ENCODE results near the gene SELP.

The SELP gene

DNA sequence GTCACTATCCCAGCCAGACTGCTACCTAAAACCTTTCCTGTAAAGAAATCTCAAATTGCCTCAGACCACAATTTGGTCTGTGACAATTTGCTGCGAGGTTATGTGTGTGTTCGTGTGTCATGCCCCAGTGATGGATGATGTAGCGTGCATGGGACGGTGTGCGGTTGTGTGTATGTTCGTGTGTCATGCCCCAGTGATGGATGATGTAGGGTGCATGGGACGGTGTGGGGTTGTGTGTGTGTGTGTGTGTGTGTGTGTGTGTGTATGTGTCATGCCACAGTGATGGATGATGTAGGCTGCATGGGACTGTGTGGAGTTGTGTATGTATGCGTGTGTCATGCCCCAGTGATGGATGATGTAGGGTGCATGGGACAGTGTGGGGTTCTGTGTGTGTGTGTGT lies 9.4 kb downstream of the SELP start:
- DNase-seq (ENCODE audit: low spot score) = no peak

DNA sequence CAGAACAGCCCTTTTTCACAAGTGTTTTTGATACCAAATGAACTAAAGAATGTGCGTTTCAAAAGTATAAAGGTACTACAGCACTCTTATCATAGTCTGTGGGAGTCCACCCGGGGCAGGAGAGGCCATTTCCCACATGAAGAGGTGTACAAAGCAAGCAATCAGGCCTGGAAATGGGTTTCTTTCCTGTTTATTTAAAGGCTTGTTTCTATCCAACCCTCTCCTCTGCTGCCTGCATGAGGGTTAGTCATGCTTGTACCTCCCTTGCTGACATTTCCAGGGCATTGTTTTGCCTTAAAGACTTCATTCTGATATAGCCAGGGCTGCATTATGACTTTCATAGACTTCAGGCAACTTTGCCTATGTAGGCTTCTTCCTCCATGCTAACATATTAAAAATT lies 11.6 kb downstream of the SELP start:
- no peak for DNase-seq (ENCODE audit: low spot score)

DNA sequence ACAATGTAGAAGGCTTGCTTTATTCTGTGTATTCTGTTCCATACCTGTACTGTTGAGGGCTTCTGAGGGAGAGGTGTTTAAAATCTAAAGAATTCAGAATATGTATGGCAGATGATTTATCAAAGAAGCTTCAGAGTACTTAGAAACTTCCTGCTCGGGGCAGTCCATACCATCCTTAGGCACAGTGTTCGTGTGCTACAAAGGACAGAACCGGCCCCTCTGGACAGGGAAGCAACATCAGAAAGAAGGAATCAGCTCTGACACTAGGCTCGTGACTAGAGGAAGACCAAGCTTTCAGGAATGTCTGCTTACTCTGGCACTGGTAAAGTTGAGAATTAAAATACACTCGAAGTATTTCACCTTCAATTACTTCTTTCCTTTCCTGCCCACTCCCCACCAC lies 14.1 kb downstream of the SELP start:
- no peak for DNase-seq (ENCODE audit: low spot score)

DNA sequence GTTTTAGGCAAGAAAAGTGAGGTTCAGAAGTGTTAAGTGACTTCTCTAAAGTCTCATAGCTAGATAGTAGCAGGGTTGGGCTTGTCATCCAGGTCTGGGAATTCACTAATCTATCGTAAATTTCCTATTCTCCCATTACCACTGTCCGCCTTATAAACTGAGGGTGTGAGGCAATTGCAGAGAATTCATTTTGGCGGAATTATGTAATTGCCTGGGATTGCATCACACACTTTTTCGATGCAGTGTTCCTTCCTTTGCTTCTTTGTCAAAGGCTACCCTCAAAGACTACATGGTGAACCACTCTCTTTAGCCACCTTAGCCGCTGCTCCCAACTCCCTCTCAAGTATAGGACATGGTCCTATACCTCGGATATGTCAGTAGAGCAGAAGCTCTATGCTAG lies 19.1 kb downstream of the SELP start:
- no peak for DNase-seq (ENCODE audit: low spot score)

DNA sequence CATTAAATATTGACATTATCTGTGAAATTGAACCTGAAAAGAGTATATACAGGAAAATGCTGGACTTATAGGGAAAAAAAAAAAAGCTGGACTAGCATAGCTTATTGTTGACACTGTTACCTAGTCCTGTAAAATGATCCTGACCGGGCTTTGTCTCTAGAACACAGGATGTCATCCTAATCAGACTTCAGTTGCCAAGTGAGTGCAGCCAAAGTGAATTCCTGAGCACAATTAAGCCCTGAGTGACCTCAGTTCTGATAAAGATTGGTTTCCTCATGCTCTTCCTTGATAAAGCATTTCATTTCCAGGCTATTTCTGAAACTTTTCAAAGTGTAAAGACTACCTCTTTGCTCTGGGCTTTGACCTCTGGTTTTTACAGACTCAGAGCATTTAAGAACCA lies 19.8 kb downstream of the SELP start:
- DNase-seq (ENCODE audit: low spot score) = no peak

DNA sequence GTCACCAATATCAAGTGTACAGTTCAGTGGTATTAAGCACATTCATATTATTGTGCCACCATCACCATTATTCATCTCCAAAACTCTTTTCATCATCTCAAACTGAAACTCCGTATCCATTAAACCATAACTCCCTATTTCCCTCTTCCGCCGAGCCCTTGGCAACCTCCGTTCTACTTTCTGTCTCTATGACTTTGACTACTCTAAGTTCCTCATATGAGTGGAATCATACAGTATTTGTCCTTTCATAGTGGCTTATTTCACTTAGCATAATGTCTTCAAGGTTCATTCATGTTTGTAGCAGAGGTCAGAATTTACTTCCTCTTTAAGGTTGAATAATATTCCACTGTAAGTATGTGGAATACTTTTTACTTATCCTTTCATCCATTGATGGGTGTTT lies 21.7 kb downstream of the SELP start:
- no peak for DNase-seq (ENCODE audit: low spot score)

DNA sequence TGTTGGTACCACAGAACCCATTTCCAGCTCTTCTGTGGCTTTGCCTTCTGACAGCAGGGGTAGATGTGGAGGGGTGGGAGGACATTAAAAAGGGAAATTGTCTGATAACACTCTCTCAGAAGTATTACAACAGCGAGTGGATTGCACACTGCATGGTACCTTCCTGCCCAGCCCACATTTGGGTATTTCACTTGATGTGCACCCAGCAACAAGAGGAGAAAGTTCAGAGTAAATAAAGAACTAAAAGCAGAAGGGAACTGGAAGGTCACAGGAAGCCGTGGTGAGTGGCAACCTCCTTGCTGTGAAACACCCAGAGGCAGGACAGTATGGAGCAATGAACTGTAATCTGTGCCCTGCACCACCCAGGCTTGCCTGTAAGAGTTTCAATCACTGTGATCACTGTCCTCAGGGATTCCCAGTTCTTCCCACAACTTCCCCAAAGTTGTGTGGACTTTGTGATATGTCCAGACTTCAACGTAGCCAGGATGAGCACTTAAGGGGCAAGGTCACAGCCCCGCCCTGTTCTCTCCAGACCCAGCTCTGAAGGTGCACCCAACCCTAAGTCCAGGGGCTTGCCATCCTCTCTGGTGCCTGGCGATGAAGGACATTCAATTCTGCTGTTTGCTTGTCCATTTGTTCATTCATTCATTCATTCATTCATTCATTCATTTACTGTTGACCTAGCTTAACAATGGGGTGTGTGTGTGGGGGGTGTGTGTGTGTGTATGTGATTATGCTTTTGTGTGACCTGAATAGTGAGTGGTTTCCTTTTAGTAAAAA lies 25.0 kb downstream of the SELP start:
- peak; percentile 30 for DNase-seq (ENCODE audit: low spot score)

DNA sequence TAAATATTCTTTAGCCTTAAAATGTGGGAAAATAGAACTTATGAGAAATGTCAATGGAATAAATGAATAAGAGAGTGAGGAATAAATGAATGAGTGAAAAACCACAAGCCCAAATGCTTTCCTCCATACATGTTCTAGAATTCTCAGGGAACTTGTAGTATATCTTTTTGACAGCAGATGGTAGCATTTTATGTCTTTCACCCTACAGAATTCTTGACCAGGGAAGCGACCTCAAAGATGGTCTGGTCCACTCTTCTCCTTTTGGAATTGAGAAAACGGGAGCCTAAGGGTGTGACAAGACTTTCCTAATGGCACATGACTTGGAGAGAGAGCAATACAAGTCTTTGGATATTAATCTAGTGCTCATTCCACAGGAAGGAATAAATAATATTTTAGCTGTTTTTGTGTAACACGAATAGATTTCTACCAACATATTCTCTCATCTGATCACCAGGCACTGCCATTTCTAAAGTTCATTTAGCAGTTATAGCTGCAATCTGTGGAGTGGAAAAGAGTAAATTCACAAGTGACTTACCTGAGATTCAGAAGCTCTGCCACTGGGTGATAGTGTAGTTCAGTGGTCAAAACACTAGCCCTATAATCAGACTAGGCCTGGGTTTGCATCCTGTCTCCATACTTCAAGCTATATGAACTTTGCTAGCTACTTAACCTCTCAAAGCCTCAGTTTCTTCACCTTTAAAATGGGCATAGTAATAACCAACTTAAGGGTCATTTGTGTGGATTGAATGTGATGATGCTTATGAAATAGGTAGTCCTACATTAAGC lies 28.6 kb downstream of the SELP start:
- peak; percentile 35 for DNase-seq (ENCODE audit: low spot score)

DNA sequence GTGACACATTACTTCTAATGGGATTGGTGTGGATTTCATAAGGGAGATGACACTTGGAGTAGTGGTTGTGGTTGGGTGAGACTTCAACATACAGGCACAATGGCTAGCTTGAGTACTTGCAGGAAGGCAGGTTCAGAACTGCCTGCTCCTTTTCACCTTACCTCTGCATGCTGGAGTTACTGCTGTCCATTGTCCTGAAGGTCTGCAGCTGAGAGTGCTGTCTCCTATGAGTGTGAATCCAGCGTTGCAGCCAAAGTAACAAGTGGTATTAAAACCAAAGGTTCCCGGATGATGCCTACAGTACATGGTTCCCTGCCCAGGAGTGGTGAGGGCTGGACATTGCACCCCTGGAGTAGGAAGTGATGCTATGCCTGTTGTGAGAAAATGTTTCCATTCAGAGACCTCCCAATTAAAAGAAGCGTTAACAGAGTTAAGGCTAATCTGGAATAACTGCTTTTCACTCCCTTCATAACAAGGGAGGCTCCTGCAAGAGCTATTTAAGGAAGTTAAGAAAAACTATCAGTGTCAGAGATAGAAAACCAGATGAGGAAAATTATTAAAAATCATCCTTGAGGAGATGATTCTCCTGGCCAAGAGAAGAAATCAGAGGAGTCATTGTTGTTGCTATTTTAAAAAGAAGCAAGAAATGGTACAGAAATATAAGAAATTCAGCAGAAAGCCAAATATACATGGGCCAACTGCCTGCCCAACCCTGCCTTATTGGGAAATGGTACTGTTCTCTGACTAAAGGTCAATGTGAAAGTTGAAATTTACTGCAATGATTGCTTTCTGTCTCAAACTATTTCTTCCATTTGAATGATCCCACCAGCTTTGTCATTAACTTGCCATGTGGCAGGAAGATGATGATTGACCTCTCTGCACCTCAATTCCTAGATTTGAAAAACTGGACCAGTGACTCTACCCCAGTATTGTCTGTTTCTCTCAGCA lies 33.9 kb downstream of the SELP start:
- DNase-seq (ENCODE audit: low spot score) = no peak

DNA sequence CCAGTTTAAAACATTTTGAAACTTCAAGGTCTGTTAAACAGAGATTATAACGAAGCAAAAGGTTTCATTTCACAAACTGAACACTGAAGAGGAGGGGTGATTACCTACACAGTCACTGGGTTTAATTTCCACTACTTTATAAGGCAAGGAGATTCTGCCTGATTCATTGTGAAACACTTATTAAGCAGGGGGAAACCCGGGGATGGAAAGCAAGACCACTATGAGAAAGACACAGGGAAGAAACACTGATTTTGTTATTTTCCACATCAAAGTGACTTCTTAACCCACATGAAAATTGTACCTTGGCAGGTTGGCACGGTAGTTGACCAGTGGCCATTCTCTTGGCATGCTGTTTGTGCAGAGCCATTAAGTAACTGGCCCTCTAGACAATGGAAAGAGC lies 35.5 kb downstream of the SELP start:
- DNase-seq (ENCODE audit: low spot score) = no peak

DNA sequence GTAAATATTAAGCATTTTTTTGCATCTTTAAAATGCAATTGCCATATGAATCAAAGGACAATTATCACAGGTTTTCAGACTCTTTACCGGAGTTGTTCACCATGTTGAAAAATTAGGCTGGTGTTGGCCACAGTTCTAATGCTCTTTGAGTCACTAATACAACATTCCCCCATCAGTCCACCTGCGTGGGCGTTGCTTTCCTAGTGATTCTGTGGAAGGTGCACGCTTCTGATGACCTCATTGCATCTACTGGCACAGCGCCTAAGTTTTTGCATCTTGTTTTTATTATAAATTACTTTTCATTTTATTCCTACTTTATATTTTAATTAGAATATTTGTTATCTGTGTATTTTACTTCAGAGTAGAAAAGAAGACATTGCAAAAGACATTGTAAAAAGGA lies 39.0 kb downstream of the SELP start:
- no peak for DNase-seq (ENCODE audit: low spot score)

DNA sequence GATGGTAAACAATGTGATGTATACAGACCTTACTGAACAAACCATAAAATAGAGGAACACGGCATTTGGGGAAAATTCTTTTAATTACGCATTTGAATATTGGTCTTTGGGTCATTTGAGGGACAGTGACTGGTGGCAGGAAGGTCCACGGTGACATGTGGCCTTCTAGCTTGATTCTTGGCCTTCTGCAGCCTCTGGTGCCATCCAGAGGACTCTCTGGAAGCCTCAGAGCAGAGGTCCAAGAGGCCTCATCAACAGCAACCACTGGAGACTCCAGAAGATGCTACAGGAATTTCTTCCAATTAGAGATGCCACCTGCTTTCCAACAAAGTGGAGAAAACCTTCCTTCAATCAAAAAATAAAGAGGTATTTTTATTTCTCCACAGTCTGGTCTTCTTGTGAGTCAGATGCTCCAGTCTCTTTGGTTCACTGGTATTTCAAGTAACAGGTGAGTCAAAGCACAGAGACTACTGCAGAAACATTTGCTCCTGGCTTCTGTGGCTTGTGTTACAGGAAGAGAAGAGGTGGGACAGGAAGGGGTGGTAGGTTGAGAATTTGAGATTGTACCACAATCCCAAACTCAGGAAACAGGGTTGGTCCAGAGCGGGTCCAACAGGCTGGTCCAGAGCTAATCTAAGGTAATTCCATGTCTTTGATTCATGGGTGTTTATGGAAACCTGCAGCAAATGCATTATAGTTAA lies 41.0 kb downstream of the SELP start:
- no peak for DNase-seq (ENCODE audit: low spot score)

DNA sequence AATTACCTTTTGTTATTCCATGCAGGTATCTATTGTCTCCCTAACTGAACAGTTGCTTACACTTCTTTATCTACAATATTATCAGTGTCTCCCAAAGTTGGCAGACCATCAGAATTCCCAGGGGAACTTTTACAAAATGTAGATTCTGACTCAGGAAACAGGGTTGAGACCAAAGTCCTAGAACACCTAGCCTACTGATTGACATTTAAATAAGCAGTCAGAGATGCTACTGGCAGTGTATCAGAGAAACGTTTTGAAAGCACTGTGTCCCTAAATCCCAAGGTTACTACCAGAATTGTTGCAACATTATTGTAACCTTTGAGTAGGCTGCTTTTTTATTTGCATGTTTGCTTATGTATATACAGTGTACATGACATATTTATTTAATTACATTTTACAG lies 41.8 kb downstream of the SELP start:
- DNase-seq (ENCODE audit: low spot score) = no peak

DNA sequence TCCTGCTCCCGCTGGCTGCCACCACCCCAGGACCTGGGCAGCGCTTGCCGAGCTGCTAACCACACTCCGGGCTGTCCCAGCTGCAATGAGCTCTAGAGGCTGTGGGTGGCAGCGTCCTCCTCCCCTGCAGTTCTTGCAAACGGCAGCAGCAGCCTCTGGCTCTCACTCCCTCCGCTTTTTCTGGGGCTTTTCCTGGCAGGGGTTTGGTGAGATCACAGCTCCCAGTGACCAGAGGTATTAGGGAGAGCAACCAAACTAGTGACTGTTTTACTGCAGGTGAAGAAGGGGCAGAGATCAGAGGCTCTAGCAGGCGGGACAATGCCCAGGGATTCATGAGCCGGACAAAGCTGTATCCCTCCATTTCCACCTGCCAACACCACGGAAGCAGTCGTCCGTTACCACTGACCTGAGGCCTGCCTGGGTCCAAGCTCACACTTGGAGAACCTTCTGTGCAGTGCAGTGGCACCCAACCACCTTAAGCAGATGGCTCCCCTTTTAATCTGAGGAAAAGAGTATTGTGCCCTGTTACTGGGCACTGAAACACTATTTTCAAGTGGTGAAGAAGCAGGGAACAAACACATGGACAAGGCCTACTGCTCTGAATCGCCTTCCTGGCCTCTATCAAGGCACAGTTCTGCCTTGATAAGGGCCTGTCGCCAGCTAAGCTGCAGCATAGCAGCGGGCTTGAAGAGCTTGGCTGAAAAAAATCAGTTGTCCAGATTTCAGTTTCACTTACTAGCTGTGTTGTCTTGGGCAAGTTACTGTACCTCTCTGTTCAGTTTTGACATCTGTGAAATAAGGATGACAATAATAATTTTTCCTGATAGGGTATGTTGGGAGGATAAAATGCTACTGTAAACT lies 43.3 kb downstream of the SELP start, which contains the start of gene F5:
TSS of gene F5 (minus strand) at position 87 of the 861 bp plus-strand sequence. CDS start 95 bp downstream, outside the sequence.
- peak; percentile 84 for DNase-seq (ENCODE audit: low spot score)

DNA sequence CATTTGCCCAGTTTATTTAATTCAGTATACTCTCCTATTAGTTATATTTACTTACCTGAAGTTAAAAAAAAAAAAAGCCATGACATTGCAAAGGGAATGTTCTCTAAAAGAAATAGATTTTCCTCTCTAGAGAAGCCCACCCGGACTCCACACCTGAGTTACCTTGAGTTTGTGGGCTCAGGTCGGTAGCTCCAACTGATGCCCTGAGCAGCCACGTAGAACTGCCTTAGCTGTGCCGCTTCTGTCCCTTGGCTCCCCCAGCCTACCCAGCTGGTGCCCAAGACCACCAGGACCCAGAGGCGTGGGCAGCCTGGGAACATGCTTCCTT lies 43.9 kb downstream of the SELP start:
- no peak for DNase-seq (ENCODE audit: low spot score)

DNA sequence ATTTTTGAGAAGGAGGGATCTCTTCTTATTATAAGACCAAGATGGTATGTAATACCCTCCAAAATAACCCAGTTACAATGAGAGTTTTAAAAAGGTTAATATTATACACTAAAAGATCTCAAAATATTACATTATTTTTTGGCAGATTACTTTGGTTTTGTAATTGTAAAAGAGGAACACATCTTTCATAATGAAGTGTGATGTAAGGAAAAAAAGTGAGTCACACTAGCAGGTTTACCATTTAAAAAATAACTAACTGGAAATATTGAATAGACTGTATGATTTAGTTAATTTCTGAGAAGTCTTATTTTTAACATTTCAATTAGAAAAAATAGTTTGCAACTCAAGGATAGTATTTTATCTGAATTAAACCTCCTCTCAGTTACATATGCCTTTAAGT lies 44.7 kb downstream of the SELP start:
- DNase-seq (ENCODE audit: low spot score) = no peak

DNA sequence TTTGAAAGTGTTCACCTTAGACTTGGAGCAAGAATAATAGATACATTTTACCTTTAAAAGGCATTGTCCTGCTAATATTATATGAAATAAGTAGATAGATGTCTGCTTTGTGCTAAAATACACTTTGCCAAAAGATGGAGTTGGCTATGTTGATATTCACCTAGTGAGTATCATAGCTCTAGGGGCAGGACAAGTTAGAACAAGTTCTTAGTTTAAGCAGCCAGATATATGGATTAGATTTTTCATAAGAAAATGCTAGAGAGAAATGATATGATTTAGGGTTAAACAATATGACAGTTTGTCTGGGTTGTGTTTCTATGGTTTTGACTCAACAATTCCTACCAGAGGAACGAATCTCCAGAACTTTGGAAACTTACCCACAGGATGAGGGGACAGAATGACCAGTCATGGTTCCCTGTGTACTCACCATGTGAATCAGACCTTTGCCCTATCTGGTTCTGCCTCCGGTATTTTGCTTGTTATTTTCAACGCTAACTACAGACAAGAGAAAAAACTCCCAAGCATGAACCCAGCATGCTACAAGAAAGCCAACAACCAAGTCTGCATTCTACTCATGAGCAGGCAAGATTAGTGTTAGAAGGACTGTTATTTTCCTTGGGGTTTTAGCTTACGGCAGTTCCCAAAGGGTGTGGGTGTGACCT lies 45.3 kb downstream of the SELP start:
- DNase-seq (ENCODE audit: low spot score) = no peak

DNA sequence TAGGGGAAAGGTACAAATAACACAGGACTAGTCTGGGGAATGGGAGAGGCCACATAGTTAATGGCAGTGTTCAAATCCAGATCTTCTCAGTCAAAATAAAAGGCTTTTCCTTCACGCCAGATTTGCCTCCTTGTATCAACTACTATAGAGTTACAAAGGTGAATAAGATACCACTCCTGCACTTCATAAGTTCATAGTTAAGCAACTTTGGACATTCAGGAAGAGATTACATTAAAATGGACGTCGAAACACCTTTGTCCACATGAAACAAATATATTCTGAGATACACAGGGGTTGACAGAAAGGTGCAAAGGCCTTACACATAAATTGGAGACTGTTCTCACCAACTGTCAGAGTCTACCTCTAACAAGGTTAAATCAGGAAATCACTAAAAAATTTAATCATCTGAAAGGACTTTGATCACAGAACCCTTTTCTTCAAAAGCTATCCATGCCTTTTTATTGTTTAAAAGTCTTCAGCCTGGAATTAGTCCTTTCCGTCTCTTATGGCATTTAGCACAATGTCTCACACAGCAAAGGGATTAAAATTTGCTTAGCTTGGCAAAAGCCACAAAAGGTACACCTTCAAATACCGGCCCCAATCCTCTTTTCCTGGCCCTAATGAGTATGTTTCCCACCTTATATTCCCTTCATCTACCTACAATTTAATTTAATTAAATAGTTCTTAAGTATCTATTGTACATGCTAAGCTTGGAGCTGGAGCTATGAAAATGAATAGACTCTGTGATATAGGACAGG lies 51.8 kb downstream of the SELP start:
- no peak for DNase-seq (ENCODE audit: low spot score)

DNA sequence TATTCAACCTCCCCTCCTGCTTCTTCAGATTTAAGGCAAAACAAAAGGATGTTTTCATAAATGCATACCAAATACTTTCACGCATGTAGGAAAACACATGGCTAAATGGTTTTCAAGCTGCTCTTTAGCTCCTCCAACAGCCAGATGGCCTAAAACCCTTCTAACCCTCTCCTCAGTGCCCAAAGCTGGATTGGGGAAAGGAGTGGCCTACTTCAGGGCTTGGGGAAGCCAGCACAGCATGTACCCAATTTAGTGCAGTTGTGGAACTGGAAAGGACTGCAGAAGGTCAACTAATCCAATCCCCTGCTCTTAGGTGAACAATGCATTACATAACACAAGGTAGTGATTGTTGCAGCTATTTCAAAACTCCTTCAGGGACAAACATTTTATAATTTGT lies 53.0 kb downstream of the SELP start:
- no peak for DNase-seq (ENCODE audit: low spot score)
